ENCODE measurements around the gene EPSTI1. TPM values are rescaled to one million over a fixed set of nuclear protein-coding genes. Genes with fewer than 3 reads are reported as not detected.
A peak's percentile ranks its signal among the peaks of the same experiment; 100 is the strongest.

Gene EPSTI1
- total RNA-seq, 1 donor from 2014 or later = 96.0 TPM

DNA sequence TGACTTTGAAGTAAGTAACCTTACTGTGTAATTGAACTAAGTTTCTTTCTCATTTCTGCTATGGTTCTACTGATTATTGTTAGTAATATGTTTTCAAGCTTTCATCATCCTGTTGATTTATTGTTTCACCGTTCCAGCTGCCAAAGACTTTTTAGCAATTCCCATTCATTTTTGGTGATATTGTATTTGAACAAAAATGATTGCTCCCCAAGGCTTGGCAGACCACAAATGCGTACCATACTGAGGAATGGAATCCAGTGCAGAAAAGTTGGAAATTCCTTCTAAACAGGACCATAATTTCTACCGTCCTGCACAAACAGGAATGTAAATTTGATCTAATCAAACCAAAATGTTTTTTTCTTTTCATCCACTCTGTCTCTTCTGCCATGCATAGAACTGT lies 10.7 kb downstream of the EPSTI1 start:
- no peak overlapping the region for H3K9ac ChIP-seq (ENCODE audit: low read length)
- H3K36me3 ChIP-seq (ENCODE audit: insufficient read depth, low read length) = no peaks in the 10 kb centered on the region
- no peak overlapping the region for H2AFZ ChIP-seq (ENCODE audit: low read depth, low read length)
- no peak overlapping the region for H3K27ac ChIP-seq (ENCODE audit: low read depth, low read length)
- H3K4me1 ChIP-seq (ENCODE audit: insufficient read depth, low read length) = no peaks in the 10 kb centered on the region
- H4K20me1 ChIP-seq (ENCODE audit: insufficient read depth, low read length) = no peaks in the 10 kb centered on the region
- TF ChIP-seq CTCF (IDR thresholded peaks at IDR 0.05; ENCODE audit: insufficient read depth, low read depth, low read length) (no peak), EZH2 (IDR thresholded peaks at IDR 0.05; ENCODE audit: insufficient read depth, low read length) (no peak)
- H3K9me3 ChIP-seq (ENCODE audit: insufficient read depth, low read depth, low read length) = no peaks in the 10 kb centered on the region
- no peaks in the 10 kb centered on the region for H3K27me3 ChIP-seq (ENCODE audit: insufficient read depth, low read length)
- Mint-ChIP-seq H3K9me3 (ENCODE audit: unreplicated experiment) (peaks cover 3% of the 10 kb centered on the region), H3K4me3 (ENCODE audit: unreplicated experiment) (no peak overlapping the region), H3K27ac (ENCODE audit: unreplicated experiment) (peak overlapping the region; percentile 37), H3K36me3 (ENCODE audit: low read depth, unreplicated experiment) (peaks cover 11% of the 10 kb centered on the region), H3K4me1 (ENCODE audit: low read depth, unreplicated experiment) (peaks cover 29% of the 10 kb centered on the region), H3K27me3 (ENCODE audit: low read depth, unreplicated experiment) (no peaks in the 10 kb centered on the region)
- no peaks in the 10 kb centered on the region for H3K79me2 ChIP-seq (ENCODE audit: insufficient read depth, low read length)
- H3K4me2 ChIP-seq (ENCODE audit: low read length) = no peak overlapping the region
- peak; percentile 16 for DNase-seq (ENCODE audit: low read depth)
- H3K4me3 ChIP-seq (ENCODE audit: insufficient read depth, low read depth, low read length) = no peak overlapping the region
- FAIRE-seq = peak; percentile 86

- Histone ChIP-seq H3K27ac (ENCODE audit: low read depth, low read length) (no peak overlapping the region), H3K9ac (ENCODE audit: low read length) (no peak overlapping the region), H4K20me1 (ENCODE audit: insufficient read depth, low read length) (no peaks in the 10 kb centered on the region), H3K4me1 (ENCODE audit: insufficient read depth, low read length) (no peaks in the 10 kb centered on the region), H3K9me3 (ENCODE audit: insufficient read depth, low read depth, low read length) (no peaks in the 10 kb centered on the region), H3K4me3 (ENCODE audit: insufficient read depth, low read depth, low read length) (no peak overlapping the region), H2AFZ (ENCODE audit: low read depth, low read length) (no peak overlapping the region), H3K4me2 (ENCODE audit: low read length) (no peak overlapping the region), H3K36me3 (ENCODE audit: insufficient read depth, low read length) (no peaks in the 10 kb centered on the region), H3K27me3 (ENCODE audit: insufficient read depth, low read length) (no peaks in the 10 kb centered on the region), H3K79me2 (ENCODE audit: insufficient read depth, low read length) (no peaks in the 10 kb centered on the region)
- FAIRE-seq (no peak), DNase-seq (ENCODE audit: low read depth) (no peak)
- H3K36me3 Mint-ChIP-seq (ENCODE audit: low read depth, unreplicated experiment) = peaks cover 13% of the 10 kb centered on the region
- no peak overlapping the region for H3K4me3 Mint-ChIP-seq (ENCODE audit: unreplicated experiment)
- no peaks in the 10 kb centered on the region for H3K27me3 Mint-ChIP-seq (ENCODE audit: low read depth, unreplicated experiment)
- no peak overlapping the region for H3K27ac Mint-ChIP-seq (ENCODE audit: unreplicated experiment)
- no peak for TF ChIP-seq EZH2 (IDR thresholded peaks at IDR 0.05; ENCODE audit: insufficient read depth, low read length)
- no peak for TF ChIP-seq CTCF (IDR thresholded peaks at IDR 0.05; ENCODE audit: insufficient read depth, low read depth, low read length)
- peaks cover 3% of the 10 kb centered on the region for H3K9me3 Mint-ChIP-seq (ENCODE audit: unreplicated experiment)
- H3K4me1 Mint-ChIP-seq (ENCODE audit: low read depth, unreplicated experiment) = peaks cover 30% of the 10 kb centered on the region
Measured at GRCh38 chr13:42977219-42977659, 14.8 kb downstream of the EPSTI1 start.

GRCh38 chr13:42976066-42976465 lies 16.0 kb downstream of the EPSTI1 start:
- no peak overlapping the region for H3K4me2 ChIP-seq (ENCODE audit: low read length)
- no peak for DNase-seq (ENCODE audit: low read depth)
- Mint-ChIP-seq H3K9me3 (ENCODE audit: unreplicated experiment) (peaks cover 3% of the 10 kb centered on the region), H3K27me3 (ENCODE audit: low read depth, unreplicated experiment) (no peaks in the 10 kb centered on the region), H3K27ac (ENCODE audit: unreplicated experiment) (no peak overlapping the region), H3K4me1 (ENCODE audit: low read depth, unreplicated experiment) (peaks cover 31% of the 10 kb centered on the region), H3K4me3 (ENCODE audit: unreplicated experiment) (no peak overlapping the region), H3K36me3 (ENCODE audit: low read depth, unreplicated experiment) (peaks cover 20% of the 10 kb centered on the region)
- H3K27ac ChIP-seq (ENCODE audit: low read depth, low read length) = no peak overlapping the region
- no peaks in the 10 kb centered on the region for H3K79me2 ChIP-seq (ENCODE audit: insufficient read depth, low read length)
- H4K20me1 ChIP-seq (ENCODE audit: insufficient read depth, low read length) = no peaks in the 10 kb centered on the region
- no peak overlapping the region for H3K9ac ChIP-seq (ENCODE audit: low read length)
- no peak for FAIRE-seq
- no peak overlapping the region for H3K4me3 ChIP-seq (ENCODE audit: insufficient read depth, low read depth, low read length)
- TF ChIP-seq CTCF (IDR thresholded peaks at IDR 0.05; ENCODE audit: insufficient read depth, low read depth, low read length) = no peak
- no peak for TF ChIP-seq EZH2 (IDR thresholded peaks at IDR 0.05; ENCODE audit: insufficient read depth, low read length)
- no peaks in the 10 kb centered on the region for H3K9me3 ChIP-seq (ENCODE audit: insufficient read depth, low read depth, low read length)
- no peaks in the 10 kb centered on the region for H3K4me1 ChIP-seq (ENCODE audit: insufficient read depth, low read length)
- H3K27me3 ChIP-seq (ENCODE audit: insufficient read depth, low read length) = no peaks in the 10 kb centered on the region
- H2AFZ ChIP-seq (ENCODE audit: low read depth, low read length) = no peak overlapping the region
- H3K36me3 ChIP-seq (ENCODE audit: insufficient read depth, low read length) = no peaks in the 10 kb centered on the region
